Germinal center (tissue), 1 donor: ENCODE measurements around the gene CHD6.

Source experiments
- DNase-seq: peaks from one replicate; pipeline ENCODE4 v3.0.0; 2012; ENCODE audit warnings: mixed read lengths, low spot score

Gene CHD6

DNA sequence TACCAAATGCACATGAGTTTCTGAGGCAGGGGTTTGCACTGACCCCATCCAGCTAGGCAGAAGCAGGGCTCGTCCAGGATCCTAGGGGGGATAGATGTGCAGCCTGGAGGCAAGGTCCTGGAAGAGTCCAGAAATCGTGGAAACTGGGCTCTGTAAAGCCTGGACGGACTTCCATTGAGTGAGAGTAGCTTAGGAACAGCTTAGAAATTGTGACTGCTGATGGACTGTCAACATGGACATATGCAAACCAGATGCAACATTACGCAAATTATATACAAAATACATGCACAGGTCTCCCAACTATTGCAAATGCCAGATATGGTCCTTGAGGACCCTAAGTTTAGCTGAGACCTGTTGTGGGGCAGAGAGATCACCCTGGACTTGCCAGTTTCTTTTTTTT, 246.8 kb downstream of the CHD6 start:
- no peak for DNase-seq

GRCh38 chr20:41370176-41370575, 248.0 kb downstream of the CHD6 start:
- DNase-seq: no peak

DNA sequence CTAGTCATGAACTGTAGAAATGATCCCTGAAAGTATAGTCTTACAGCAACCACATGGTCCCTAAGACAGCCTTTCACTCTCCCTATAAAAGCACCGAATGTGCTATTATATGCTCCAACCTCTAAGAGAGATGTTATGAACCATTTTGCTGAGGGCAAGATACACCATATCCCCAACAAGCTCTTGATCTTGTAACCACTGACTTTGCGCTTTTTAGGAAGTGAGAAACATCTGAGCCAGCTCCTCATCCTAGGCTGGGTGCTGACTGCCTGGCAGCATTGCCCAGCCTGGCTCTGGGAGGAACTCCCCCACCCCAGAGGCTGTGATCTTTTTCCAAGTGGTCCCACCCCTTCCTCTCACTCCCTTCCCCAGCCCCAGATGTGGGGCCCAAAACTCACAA, 248.5 kb downstream of the CHD6 start:
- no peak for DNase-seq

- no peak for DNase-seq
These were observed 250.2 kb downstream of the CHD6 start for GRCh38 chr20:41367956-41368355.

- no peak for DNase-seq
These were observed 250.8 kb downstream of the CHD6 start for GRCh38 chr20:41367393-41367695.

GRCh38 chr20:41366546-41367392, 251.4 kb downstream of the CHD6 start, which contains the start of gene EMILIN3:
EMILIN3 (minus strand) TSS chr20:41366818; CDS start chr20:41366634, 184 bp downstream.
- no peak for DNase-seq

GRCh38 chr20:41365777-41366545, 252.2 kb downstream of the CHD6 start:
- no peak for DNase-seq

GRCh38 chr20:41364967-41365765, 253.0 kb downstream of the CHD6 start:
- no peak for DNase-seq

DNA sequence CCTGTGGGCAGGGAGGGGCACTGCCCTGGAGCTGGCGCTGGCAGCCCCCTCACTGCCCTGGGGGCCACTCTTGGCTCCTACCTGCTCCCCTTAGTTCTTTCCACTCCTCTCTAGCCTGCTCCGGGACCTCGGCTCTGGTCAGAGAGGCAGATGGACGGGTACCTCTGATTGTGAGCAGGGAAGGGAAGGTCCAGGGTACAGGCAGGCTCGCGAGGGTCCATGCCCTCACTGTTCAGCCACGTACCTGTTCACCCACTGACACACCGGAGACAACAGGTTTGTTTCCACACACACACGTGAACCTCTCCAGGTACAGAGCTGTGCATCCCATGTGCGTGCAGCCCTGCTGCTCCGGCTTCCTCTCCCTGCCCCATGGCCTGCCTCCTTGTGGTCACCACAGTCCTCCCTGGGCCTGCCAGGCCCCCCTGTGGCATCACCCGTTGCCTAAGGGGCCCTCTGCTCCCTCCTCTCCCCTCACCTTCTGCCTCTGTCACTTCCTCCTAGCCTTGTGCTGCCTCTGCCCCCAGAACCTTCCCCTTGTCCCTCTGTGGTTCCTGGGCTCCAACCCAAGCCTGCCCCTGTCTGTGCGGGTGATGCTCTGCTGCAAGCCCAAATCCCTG, 253.8 kb downstream of the CHD6 start:
- DNase-seq: no peak

DNA sequence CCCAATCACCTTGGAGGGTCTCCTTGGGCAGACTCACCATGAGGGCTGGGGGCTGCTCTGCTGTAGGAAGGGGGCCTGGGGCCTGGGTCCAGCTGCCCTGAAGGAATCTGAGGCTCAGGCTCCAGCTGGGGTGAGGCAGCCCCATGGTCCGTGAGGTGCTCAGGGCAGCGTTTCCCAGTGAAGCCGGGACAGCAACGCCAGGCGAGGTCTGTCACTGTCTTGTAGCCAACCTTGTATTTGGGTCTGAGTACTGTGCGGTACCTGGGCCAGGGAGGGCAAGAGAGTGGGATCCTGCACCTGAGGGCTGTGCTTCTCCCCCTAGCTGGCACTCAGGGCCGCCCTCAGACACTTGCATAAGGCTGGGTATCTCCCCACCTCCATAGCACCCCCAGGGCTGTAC, 254.6 kb downstream of the CHD6 start:
- no peak for DNase-seq

GRCh38 chr20:41362748-41363140, 255.4 kb downstream of the CHD6 start:
- DNase-seq: no peak

GRCh38 chr20:41361757-41362747, 256.1 kb downstream of the CHD6 start:
- DNase-seq: no peak

DNA sequence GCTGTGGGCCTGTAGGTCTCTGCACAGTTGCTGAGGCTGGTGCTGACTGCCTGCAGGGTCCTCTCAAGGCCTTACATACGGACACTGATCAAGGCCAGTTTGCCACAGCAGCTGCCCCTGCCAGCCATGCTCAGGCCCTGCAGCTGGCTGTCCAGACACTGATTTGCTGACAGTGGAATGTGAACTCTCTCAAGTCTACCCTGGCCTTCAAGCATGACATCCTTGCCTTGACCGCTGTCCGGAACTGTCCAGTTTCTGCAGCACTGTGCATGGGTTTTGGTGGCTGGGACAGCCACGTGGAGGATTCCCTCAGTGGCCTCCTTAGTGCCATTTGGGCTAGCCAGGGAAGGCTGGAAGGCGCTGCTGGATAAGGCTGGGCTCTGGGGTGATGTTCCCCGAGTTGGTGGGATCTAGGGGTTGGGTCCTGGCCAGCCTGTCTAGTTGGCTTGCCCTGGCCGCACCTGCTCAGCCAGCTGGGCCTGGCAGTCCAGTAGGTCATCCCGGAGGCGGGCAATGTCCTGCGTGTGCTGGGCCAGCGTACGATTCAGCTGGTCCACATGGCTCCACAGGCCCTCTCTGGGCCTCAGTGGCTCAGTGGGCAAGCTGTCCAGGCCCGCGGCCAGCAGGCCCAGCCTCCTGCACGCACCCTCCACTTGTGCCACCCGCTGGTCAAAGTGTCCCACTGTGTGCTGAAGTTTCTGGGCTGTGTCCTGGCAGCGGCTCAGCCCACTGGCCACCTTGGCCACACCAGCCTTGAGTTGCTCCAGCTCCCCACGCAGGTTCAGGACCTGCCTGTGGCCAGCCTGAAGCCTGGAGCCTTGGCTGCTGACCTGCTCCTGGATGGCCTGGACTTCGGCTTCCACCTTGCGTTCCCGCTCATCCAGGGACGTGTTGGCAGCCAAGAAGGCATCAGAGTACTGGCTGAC, 257.1 kb downstream of the CHD6 start:
- no peak for DNase-seq

DNA sequence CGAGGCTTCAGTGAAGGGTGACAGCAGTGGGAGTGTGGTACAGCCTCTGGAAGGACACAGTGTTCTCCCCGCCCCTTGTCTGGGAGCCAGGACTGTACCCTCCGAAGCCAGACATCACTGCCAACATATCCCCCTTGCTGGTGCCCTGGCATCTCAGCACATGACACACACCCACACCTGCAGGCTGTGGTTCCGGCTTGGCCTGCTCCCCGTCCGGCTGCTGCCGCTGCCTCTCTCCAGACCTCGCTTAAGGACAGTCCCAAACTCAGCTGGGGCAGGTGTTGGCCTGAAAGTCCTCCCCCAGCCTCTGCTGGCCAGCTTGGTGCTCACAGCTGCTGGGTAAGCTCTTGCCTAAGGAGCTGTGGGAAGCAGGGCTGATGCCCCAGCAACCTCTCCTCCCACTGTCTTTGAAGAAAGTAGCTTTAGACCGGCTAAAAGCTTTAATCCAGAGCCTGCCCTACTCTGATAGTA, 258.6 kb downstream of the CHD6 start:
- DNase-seq: no peak

DNA sequence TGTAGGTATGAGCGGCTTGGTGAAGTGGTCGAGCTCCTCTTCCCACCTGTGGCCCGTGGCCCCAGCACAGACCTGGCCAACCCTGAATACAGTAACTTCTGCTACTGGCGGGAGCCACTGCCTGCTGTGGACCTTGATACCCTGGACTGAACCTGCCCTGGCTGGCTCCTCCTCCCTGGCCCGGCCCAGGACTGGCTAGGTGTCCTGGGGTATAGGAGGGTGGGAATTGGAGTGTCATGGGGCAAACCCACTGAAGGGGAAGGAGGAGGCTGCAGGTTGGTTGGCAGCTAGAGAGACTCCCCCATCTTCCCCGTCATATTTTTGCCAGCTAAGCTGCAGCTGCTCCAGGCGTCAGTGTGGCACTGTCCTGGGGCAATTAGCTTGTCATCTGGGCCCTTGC, 259.5 kb downstream of the CHD6 start:
- no peak for DNase-seq

DNA sequence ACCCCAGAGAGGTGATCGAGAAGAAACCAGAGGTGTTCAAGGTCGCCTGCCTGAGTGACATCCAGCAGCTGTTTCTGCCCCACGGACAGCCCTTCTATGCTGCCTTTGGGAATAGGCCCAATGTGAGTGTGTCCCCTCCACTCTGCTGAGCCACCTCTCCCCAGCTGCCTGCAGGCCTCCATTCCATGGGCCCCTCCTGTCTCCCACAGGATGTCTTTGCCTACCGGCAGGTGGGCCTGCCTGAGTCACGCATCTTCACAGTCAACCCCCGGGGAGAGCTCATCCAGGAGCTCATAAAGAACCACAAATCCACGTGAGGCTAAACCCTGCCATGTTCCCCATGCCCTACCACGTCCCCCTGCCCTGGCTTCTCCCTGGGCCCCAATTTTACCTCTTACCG, 259.9 kb downstream of the CHD6 start:
- no peak for DNase-seq

GRCh38 chr20:41357424-41358163, 260.6 kb downstream of the CHD6 start:
- DNase-seq: no peak

DNA sequence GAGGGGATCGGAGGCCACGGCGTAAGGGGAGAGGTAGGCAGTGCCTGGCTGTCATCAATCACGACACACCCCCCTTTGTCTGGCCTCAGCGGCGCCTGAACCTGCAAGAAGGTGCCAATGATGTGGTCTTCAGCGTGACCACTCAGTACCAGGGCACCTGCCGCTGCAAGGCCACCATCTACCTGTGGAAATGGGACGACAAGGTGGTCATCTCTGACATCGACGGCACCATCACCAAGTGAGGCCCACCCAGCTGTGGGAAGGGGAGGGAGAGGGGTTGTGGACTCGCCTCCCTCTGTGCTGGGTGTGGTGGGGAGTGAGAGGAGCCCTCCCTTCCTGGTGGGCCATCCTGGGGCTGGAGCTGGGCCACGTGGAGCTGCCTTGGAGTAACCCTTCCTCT, 261.2 kb downstream of the CHD6 start:
- DNase-seq: no peak

DNA sequence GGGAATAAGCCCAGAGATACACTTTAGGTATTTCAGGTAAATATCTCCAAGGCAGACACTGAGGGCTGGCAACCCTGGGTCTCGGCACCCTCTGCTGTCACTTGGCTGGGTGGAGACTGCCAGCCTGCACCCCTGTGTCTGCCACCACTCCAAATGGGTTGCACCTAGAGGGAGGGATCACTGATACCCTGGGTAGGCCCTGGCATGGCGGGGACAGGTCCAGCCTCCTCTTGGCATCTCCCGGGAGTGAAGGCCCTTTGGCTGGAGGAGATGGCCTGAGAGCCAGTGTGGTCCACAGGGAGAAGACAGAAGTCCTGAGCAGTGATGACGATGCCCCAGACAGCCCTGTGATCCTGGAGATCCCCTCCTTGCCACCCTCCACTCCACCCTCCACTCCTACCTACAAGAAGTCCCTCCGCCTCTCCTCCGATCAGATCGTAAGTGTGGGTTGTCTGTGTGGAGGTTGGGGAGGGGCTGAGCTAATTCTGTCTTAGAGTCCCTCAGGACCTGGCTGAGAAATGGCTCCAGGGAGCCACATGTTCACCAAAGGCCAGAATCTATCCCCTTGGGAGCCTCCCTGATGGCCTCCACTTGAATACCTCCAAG, 262.5 kb downstream of the CHD6 start:
- no peak for DNase-seq
